Spleen (tissue), 7 donors: ENCODE data around the gene LTB4R2.

Experiments
- POLR2AphosphoS5 ChIP-seq, 3 donors: sonication (generic); formaldehyde crosslinking; IDR thresholded peaks; one replicate each; pipeline ENCODE4 v1.5.1; 2017; ENCODE audit warnings: antibody characterized with exemption in 3 of 3
- TF ChIP-seq, protein P1 (sequence below), 11 experiments: fragments of 200-600 bp in 7 of 11; fragments of 450-650 bp in 4 of 11; sonication (generic) in 4 of 11; IDR thresholded peaks in 8 of 11; conservative IDR thresholded peaks in 3 of 11; 1 replicate in 7 of 11; 2 replicates in 4 of 11; pipeline versions ENCODE4 v1.4.0 to v1.8.0; 2016 to 2021; ENCODE audit warnings: antibody characterized with exemption in 11 of 11, inconsistent platforms in 4 of 11, mild to moderate bottlenecking in 1 of 11
- donor health status: DM: no; HTN: no; CAD: no; lungs with moderate emphysema.
- donor health status: DM: no; HTN: no; CAD: no.
- donor health status: DM: no; HTN: no; CAD: no.

DNA sequence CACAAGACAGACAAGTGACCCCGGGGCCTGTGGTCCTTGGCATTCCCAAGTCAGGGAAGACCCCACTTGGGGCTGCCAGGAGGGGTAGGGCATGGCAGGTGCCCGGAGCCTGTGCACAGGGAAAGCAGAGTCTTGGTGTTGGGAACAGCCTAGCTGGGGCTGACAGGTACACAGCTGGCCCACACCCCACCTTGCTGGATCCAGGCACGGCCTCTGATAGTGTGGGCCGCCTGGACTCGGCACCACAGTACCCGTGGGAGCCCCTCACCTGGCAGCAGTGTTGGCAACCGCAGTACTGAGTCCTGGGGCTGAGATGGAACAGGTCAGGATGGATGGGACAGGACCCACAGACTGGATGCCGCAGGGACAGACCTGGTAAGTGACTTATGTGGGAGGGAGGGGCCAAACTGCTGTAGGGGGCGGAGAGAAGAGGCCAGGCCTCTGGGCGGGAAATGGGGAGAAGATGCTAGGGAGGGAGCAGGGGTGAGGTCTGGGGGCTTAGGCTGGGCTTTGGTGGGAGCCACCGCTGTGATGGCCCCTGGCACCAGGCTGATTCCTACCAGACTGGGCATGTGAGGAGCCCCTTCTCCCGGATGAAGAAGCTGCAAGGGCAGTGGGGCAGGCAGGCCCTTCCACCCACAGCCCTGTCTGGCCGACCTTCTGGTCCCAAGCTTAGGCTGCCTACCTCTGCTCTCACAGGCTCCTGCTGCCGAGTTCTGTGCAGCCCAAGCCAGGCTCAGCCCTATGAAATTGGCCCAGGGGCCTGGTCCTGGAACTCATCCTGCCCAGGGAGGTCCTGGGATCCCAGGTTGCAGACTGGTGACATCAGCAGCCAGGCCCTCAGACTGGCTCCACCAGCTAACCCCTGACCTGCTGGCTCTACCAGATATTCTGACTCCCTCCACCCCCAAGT is 46.9 kb upstream of the LTB4R2 start, which contains the start of gene TGM1:
- TF ChIP-seq, protein P1, sequence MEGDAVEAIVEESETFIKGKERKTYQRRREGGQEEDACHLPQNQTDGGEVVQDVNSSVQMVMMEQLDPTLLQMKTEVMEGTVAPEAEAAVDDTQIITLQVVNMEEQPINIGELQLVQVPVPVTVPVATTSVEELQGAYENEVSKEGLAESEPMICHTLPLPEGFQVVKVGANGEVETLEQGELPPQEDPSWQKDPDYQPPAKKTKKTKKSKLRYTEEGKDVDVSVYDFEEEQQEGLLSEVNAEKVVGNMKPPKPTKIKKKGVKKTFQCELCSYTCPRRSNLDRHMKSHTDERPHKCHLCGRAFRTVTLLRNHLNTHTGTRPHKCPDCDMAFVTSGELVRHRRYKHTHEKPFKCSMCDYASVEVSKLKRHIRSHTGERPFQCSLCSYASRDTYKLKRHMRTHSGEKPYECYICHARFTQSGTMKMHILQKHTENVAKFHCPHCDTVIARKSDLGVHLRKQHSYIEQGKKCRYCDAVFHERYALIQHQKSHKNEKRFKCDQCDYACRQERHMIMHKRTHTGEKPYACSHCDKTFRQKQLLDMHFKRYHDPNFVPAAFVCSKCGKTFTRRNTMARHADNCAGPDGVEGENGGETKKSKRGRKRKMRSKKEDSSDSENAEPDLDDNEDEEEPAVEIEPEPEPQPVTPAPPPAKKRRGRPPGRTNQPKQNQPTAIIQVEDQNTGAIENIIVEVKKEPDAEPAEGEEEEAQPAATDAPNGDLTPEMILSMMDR (IDR thresholded peaks at IDR 0.05 in 8 of 11, conservative IDR thresholded peaks at IDR 0.05 in 3 of 11): no peak
- no peak for TF ChIP-seq POLR2AphosphoS5 (IDR thresholded peaks at IDR 0.05)
